SK-N-SH (cell line): ENCODE results near the gene GRM8. TPM values are rescaled to one million over a fixed set of nuclear protein-coding genes. Genes with fewer than 3 reads are reported as not detected.

Experiments
- CTCF ChIA-PET: fragments of 300-600, 350-600 bp; formaldehyde crosslinking; extraction: SDS; loops from one replicate; lab custom pipeline; 2021; lab: Yijun Ruan, JAX
- POLR2A ChIA-PET: fragments of 350-600 bp; sonication (Branson Sonifier 250); formaldehyde crosslinking; extraction: SDS; loops from one replicate; lab custom pipeline; 2020; ENCODE audit warnings: antibody characterized with exemption, inconsistent platforms; lab: Yijun Ruan, JAX
- DNase-seq: peaks from one replicate; pipeline ENCODE4 v3.0.0; 2012
- H2AFZ ChIP-seq: fragments of 200-600 bp; sonication (generic); 2 replicates; pipeline ENCODE4 v1.8.1; 2016; ENCODE audit warnings: antibody characterized with exemption, mild to moderate bottlenecking, low read depth
- H3F3A ChIP-seq: fragments of 200-600 bp; sonication (generic); replicated peaks from 2 replicates; pipeline ENCODE3; 2016; ENCODE audit warnings: antibody characterized with exemption, mild to moderate bottlenecking; ENCODE audit not compliant: insufficient read depth
- H3K27ac ChIP-seq, 2 experiments: fragments of 200-500 bp in 1 of 2; fragments of 200-600 bp in 1 of 2; sonication (Bioruptor generic) in 1 of 2; sonication (generic), shearing (Covaris generic) in 1 of 2; 2 replicates each; pipeline versions ENCODE4 v1.5.1 to v1.6.1; 2014 to 2016; ENCODE audit warnings: low read depth in 2 of 2, inconsistent platforms in 1 of 2, low read length in 1 of 2, mild to moderate bottlenecking in 1 of 2, mixed read lengths in 1 of 2
- H3K27me3 ChIP-seq: fragments of 200-600 bp; sonication (generic), shearing (Covaris generic); 2 replicates; pipeline ENCODE4 v1.6.1; 2016; ENCODE audit warnings: mixed run types; ENCODE audit not compliant: insufficient read depth
- H3K36me3 ChIP-seq, 2 experiments: fragments of 200-500 bp in 1 of 2; fragments of 200-600 bp in 1 of 2; sonication (Bioruptor generic) in 1 of 2; sonication (generic) in 1 of 2; replicated peaks in 1 of 2; 2 replicates each; pipeline versions ENCODE3 to v1.5.1; 2014 to 2016; ENCODE audit warnings: low read length in 1 of 2, mild to moderate bottlenecking in 1 of 2; ENCODE audit not compliant: insufficient read depth in 2 of 2, control insufficient read depth in 1 of 2
- H3K4me1 ChIP-seq, 2 experiments: fragments of 200-500 bp in 1 of 2; fragments of 200-600 bp in 1 of 2; sonication (Bioruptor generic) in 1 of 2; sonication (generic), shearing (Covaris generic) in 1 of 2; 2 replicates each; pipeline versions ENCODE4 v1.5.1 to v1.6.1; 2014 to 2016; ENCODE audit warnings: low read depth in 1 of 2, low read length in 1 of 2, mixed run types in 1 of 2; ENCODE audit not compliant: insufficient read depth in 2 of 2, control insufficient read depth in 1 of 2
- H3K4me2 ChIP-seq: fragments of 200-600 bp; sonication (generic), shearing (Covaris generic); 2 replicates; pipeline ENCODE4 v1.6.1; 2017; ENCODE audit warnings: mixed run types
- H3K4me3 ChIP-seq, 2 experiments: fragments of 200-500 bp in 1 of 2; fragments of 200-600 bp in 1 of 2; sonication (Bioruptor generic) in 1 of 2; sonication (generic), shearing (Covaris generic) in 1 of 2; 2 replicates each; pipeline versions ENCODE4 v1.5.1 to v1.8.1; 2014 to 2016; ENCODE audit warnings: low read depth in 2 of 2, inconsistent platforms in 1 of 2, low read length in 1 of 2, mild to moderate bottlenecking in 1 of 2, mixed read lengths in 1 of 2, moderate library complexity in 1 of 2
- H3K79me2 ChIP-seq: fragments of 200-600 bp; sonication (generic); 2 replicates; pipeline ENCODE4 v1.8.1; 2017; ENCODE audit warnings: mild to moderate bottlenecking; ENCODE audit not compliant: insufficient read depth
- H3K9ac ChIP-seq: fragments of 200-600 bp; sonication (generic); 2 replicates; pipeline ENCODE4 v1.6.1; 2017; ENCODE audit warnings: mixed run types
- H3K9me2 ChIP-seq: fragments of 200-600 bp; sonication (generic); 2 replicates; pipeline ENCODE4 v1.6.1; 2017; ENCODE audit warnings: mixed run types
- H3K9me3 ChIP-seq: fragments of 200-600 bp; sonication (generic); 2 replicates; pipeline ENCODE4 v1.6.1; 2017; ENCODE audit warnings: mixed run types, mild to moderate bottlenecking, moderate library complexity
- H4K20me1 ChIP-seq: fragments of 200-600 bp; sonication (generic); 2 replicates; pipeline ENCODE4 v1.6.1; 2017; ENCODE audit warnings: mild to moderate bottlenecking, mixed run types; ENCODE audit not compliant: insufficient read depth
- CTCF ChIP-seq: fragments of 200-600 bp; sonication (generic); IDR thresholded peaks from 2 replicates; pipeline ENCODE4 v1.6.1; 2017; ENCODE audit warnings: antibody characterized with exemption, mild to moderate bottlenecking, moderate library complexity
- EZH2phosphoT487 ChIP-seq: fragments of 200-600 bp; sonication (generic); IDR thresholded peaks from 2 replicates; pipeline ENCODE4 v1.6.1; 2017; ENCODE audit warnings: low read depth, mixed run types, mild to moderate bottlenecking, antibody characterized with exemption, moderate library complexity, borderline replicate concordance
- FOXJ3 ChIP-seq: sonication (generic); formaldehyde crosslinking; IDR thresholded peaks from 2 replicates; pipeline ENCODE4 v1.5.1; 2020; ENCODE audit warnings: mild to moderate bottlenecking, missing genetic modification reagents
- FOXM1 ChIP-seq: IDR thresholded peaks from 2 replicates; pipeline ENCODE4 v1.4.0; 2012; ENCODE audit warnings: low read depth, mild to moderate bottlenecking
- IRF3 ChIP-seq: fragments of 150-350 bp; IDR thresholded peaks from 2 replicates; pipeline ENCODE4 v1.6.1; 2016; ENCODE audit warnings: mild to moderate bottlenecking, low read depth, low read length
- JUND ChIP-seq: IDR thresholded peaks from 2 replicates; pipeline ENCODE4 v1.4.0; 2012
- MEF2A ChIP-seq: IDR thresholded peaks from 2 replicates; pipeline ENCODE4 v1.4.0; 2012; ENCODE audit warnings: low read depth, borderline replicate concordance
- NFIC ChIP-seq: IDR thresholded peaks from 2 replicates; pipeline ENCODE4 v1.4.0; 2012; ENCODE audit warnings: borderline replicate concordance
- NRF1 ChIP-seq: IDR thresholded peaks from 2 replicates; pipeline ENCODE4 v1.6.1; 2012; ENCODE audit warnings: low read depth, mild to moderate bottlenecking, low read length
- POLR2AphosphoS5 ChIP-seq: IDR thresholded peaks from 2 replicates; pipeline ENCODE4 v1.6.1; 2012; ENCODE audit warnings: low read depth, low read length
- RCOR1 ChIP-seq: fragments of 150-350 bp; IDR thresholded peaks from 2 replicates; pipeline ENCODE4 v1.6.1; 2017; ENCODE audit warnings: antibody characterized with exemption, low read length
- RFX5 ChIP-seq: IDR thresholded peaks from 2 replicates; pipeline ENCODE4 v1.6.1; 2012; ENCODE audit warnings: mild to moderate bottlenecking, improper control_type of control experiment, low read length
- RXRA ChIP-seq: IDR thresholded peaks from 2 replicates; pipeline ENCODE4 v1.4.0; 2012; ENCODE audit warnings: low read depth, mild to moderate bottlenecking, borderline replicate concordance
- SIN3A ChIP-seq: IDR thresholded peaks from 2 replicates; pipeline ENCODE4 v1.6.1; 2012; ENCODE audit warnings: low read depth, mild to moderate bottlenecking, low read length, moderate library complexity, borderline replicate concordance
- SMC3 ChIP-seq: IDR thresholded peaks from 2 replicates; pipeline ENCODE4 v1.6.1; 2012; ENCODE audit warnings: low read depth, low read length, improper control_type of control experiment
- TCF12 ChIP-seq: IDR thresholded peaks from 2 replicates; pipeline ENCODE4 v1.4.0; 2012
- USF2 ChIP-seq: fragments of 150-350 bp; IDR thresholded peaks from 2 replicates; pipeline ENCODE4 v1.6.1; 2017; ENCODE audit warnings: antibody characterized with exemption, low read length, low read depth, borderline replicate concordance
- WGBS: methylation state at CpG from one replicate; pipeline ENCODE4 v1.1.6; 2017; ENCODE audit warnings: low lambda C conversion rate; 5-methylcytosine and 5-hydroxymethylcytosine counted together
- polyA plus RNA-seq, 3 experiments: library from polyadenylated mRNA; depleted of rRNA; stranded (reverse); fragments of >200 nt; gene quantifications; 2 replicates each; pipeline ENCODE4 v1.2.3, GENCODE V29; 2012

Gene GRM8
- polyA plus RNA-seq, 1 of the 3 experiments (the other 2 are of a cell fraction): 0.10 TPM

- TF ChIP-seq POLR2AphosphoS5 (no peak), FOXJ3 (CRISPR knock-in tag) (no peak)
Measured at GRCh38 chr7:126440542-126440941, 812.2 kb downstream of the GRM8 start (continued).

- WGBS: 49% methylated on average over 2 of the region's 2 CpGs
- ChIA-PET POLR2A (no interaction called here), CTCF (no interaction called here)
- Histone ChIP-seq H3K9me3 (no peaks in the 10 kb centered on the region), H4K20me1 (no peaks in the 10 kb centered on the region), H3K9ac (no peak overlapping the region), H3K9me2 (no peaks in the 10 kb centered on the region), H3K79me2 (no peaks in the 10 kb centered on the region), H3K4me3 (no peak overlapping the region), H3K4me2 (no peak overlapping the region), H2AFZ (no peak overlapping the region), H3K27ac (no peak overlapping the region), H3K36me3 (no peaks in the 10 kb centered on the region), H3F3A (no peaks in the 10 kb centered on the region), H3K27me3 (no peaks in the 10 kb centered on the region), H3K4me1 (no peaks in the 10 kb centered on the region; a peak in 1 of 4 replicates)
- TF ChIP-seq RFX5: no peak
- TF ChIP-seq JUND: no peak
- TF ChIP-seq TCF12: no peak
- no peak for TF ChIP-seq MEF2A
- TF ChIP-seq NRF1: no peak
- no peak for TF ChIP-seq RXRA
- TF ChIP-seq NFIC: no peak
- no peak for TF ChIP-seq EZH2phosphoT487
- TF ChIP-seq USF2: no peak
- TF ChIP-seq SIN3A: no peak
- no peak for TF ChIP-seq SMC3
- TF ChIP-seq RCOR1: no peak
- DNase-seq: no peak
Measured at GRCh38 chr7:126436213-126436868, 816.4 kb downstream of the GRM8 start.

GRCh38 chr7:126426652-126427051 is 826.1 kb downstream of the GRM8 start:
- H3K4me2 ChIP-seq: no peak overlapping the region
- 58% methylated on average over 1 of the region's 1 CpG for WGBS

More at GRCh38 chr7:126426652-126427051, 826.1 kb downstream of the GRM8 start:
- no peaks in the 10 kb centered on the region for H4K20me1 ChIP-seq
- H3K9me2 ChIP-seq: no peaks in the 10 kb centered on the region
- TF ChIP-seq SIN3A (no peak), NFIC (no peak), MEF2A (no peak), IRF3 (no peak), FOXM1 (no peak), TCF12 (no peak), CTCF (no peak)
- H3K4me3 ChIP-seq: no peak overlapping the region
- ChIA-PET POLR2A (no interaction called here), CTCF (interaction anchor here (0.6 to 1.0 kb wide), 2 partner anchors 11 to 144 kb away, joined by 3 read pairs; no protein-coding TSS in a partner anchor)
- DNase-seq: no peak
- no peaks in the 10 kb centered on the region for H3K4me1 ChIP-seq
- no peaks in the 10 kb centered on the region for H3K79me2 ChIP-seq
- no peaks in the 10 kb centered on the region for H3K9me3 ChIP-seq
- no peaks in the 10 kb centered on the region for H3F3A ChIP-seq
- no peak overlapping the region for H3K9ac ChIP-seq
- H3K27me3 ChIP-seq: no peaks in the 10 kb centered on the region
- H3K27ac ChIP-seq: no peak overlapping the region
- no peaks in the 10 kb centered on the region for H3K36me3 ChIP-seq
- H2AFZ ChIP-seq: no peak overlapping the region
